ENCODE measurements around the gene MTA3.
"Not testable (repeated sequence)": the region's sequence is repeated elsewhere in the genome, so short reads cannot be mapped to it uniquely, and the experiment has no call there.

Gene MTA3

DNA sequence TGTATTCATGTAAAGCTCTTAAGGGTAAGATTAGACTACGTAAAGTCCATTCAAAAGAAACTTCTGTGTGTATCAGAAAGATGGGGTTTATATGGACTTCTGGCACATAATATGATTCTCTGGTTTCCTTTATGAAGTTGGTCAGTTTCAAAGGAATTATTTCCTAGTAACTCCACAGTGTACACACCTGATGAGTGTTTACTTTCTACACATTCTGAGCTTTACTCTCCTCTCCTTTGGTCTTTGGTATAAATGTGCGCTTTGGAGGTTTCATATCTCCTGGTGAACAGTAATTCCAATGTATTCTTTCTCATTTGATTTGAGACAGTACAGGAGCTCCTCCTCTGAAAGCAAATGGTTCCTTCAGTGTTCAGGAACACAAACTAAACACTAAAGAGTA, 107.4 kb downstream of the MTA3 start:
- DNase-seq: no peak

DNA sequence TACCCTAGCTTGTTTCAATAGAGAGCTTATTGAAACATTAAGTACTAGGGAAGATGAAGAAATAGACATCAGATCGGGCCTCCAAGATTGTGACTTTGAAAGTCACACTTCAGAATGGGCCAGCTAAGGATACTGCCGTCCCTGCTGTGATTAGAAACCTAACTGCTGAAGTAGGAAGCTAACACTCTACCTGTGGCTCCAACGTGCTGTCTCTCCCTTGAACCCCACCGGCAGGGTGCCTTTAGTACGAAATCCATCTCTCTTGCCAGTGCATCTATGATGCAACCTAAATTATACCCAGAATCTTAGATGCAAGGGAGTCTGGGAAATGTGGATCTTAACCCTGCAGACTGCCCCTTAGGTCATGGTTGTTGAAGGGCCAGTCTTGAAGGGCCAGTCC, 116.9 kb downstream of the MTA3 start:
- DNase-seq: no peak

DNA sequence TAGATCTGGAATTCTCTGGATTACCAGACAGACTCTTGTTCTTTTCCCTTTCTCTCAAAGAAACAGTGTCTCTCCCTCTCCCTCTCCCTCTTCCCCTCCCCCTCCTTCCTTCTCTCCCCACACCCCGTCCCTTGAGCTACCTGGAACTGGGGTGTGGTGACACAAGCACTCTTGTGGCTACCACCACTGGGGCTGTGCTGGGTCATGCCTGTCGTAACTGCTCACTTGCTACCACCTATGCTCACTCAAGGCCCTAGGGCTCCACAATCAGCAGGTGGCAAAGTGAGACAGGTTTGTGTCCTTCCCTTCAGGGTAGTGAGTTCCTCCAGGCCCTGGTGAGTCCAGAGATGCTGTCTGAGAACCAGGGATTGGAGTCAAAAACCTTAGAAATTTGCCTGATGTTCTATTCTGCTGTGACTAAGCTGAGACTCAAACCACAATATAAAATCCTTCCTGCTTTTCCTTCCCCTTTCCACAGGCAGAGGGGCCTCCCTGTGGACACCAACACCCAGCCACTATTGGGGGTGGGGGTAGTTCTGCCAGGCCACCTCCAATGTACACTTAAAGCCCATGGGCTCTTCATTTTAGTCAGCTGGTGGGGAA, 124.7 kb downstream of the MTA3 start:
- DNase-seq: no peak

DNA sequence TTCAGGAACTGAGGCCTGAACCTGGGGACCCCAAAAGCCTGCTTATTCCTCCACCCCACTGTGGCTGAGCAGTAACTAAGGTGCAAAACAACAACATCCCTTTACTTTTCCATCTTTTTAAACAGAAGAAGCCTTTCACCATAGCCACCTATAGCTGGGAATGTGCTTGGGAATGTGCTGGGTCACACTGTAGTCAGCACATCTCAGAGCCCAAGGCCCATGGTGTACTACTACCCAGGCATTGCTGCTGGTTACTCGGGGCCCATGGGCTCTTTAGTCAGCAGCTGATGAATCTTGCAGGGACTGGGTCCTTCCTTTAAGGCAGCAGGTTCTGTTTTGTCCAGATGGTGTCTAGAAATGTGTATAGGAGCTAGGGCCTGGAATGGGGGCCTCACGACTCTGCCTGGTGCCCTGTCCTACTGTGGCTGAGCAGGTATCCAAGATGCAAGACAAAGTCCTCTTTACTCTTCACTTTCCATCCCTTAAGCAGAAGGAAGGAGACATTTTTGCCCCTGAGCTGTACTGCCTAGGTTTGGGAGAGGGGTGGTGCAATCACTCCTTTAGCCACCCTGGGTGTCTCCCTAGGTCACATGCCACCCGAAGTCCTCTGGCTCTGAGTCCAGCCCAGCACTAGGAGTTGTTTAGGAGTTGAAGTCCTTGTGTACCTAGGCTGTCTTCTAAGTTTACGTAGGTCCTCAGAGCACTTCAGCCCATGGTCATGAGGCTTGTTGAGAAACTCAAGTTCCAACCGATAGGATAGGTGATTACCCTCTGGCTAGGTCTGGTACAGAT, 125.5 kb downstream of the MTA3 start:
- no peak for DNase-seq

DNA sequence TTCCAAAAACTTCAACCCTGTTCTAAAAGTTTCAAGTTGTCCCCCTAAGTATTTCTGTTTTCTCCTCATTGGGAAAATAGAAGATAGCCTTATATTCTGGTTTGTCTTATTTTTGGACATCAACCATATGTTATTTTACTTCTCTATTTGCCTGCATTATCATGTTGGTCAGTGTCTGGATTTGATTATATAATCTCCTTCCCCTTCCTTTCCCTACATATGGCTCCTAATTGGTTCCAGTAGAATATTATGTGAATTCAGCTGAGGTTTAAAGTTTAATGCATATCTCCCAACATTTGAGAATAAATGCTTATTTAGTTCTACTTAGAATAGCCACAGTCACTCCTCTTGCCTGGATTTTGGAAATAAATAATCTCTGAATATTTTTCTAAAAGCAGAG, 128.6 kb downstream of the MTA3 start:
- DNase-seq: no peak

DNA sequence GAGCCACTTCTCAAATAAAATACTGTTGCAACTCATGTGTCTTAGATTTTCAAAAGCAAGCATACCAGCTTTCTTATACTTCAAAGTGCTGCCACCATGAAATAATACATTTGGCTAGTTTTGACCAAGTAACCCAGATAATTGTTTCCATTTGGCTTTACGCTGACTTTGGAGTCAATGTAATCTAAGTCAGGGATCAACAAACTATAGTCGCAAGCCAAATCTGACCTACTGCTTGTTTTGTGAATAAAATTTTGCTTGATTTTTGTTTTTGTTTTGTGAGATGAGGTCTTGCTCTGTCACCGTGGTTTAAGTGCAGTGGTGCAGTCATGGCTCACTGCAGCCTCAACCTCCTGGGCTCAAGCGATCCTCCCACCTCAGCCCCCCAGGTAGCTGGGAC, 130.5 kb downstream of the MTA3 start:
- DNase-seq: no peak

DNA sequence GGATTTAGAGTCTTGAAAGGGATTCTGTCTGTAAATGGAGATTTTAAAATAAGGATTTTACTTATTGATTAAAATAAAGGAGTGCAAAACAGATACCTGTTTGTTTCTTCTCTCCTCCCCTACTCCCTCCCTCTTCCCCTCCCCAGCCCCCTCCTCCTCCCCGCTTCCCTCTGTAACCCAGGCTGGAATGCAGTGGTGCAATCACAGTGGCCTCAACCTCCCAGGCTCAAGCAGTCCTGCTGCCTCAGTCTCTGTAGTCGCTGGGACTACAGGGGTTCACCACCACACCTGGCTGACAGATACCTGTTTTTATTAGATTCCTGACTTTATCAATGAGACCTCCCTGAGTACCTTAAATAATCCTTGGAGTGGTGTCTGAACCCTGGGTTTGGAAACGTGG, 138.4 kb downstream of the MTA3 start:
- DNase-seq: no peak

DNA sequence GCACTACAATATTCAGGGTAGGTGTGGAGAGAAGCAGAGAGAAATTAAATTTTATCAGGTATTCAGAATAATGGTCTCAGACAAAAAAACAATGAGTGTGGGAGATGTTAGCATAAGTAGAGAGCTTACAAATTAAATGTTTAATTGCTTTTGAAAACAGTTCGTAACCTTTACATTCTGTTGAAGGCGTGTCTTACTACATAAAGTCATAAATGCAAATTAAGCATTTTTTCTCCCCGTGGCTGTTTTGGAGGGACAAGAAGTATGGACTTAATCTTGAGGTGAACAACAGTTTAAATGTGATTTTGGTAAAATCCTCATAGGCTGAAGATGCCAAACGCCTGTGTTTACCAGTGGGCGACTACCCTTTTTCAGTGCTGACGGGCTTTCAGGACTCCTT, 139.7 kb downstream of the MTA3 start:
- no peak for DNase-seq

DNA sequence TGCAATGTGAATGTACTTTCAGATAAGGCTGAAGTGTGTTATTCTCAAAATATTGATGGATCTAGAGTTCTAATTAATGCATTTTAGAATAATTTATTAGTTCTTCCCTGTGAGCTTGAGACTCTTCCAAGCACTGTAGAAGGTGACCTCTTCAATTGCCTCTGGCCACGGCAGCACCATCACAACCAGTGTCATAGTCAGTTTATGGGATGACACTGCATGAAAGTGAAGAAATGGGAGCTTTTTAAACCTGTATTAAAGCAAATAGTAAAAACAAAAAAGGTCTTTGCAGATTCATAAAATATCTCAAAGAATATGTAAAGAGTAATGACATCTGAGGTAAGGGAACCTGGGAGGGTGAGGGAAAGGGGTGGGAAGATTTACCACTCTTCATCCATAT, 143.5 kb downstream of the MTA3 start:
- DNase-seq: no peak

DNA sequence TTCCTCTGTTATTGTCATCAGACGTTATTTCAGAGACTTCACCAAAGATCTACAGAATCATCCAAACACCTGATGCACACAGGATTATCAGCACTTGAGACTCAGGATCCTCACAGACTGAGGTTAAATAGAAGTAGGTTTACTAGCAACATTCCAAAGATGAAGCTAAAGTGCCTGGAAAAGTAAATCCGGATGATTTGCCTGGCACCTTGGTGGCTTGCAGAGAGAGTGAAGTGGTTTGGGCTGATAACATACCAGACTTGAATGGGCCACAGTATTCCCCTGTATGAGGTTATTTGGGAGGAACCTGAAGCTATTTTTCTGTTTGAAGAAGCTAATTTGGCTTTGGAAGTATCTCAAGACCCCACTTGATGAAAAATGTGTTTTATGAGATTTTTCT, 144.5 kb downstream of the MTA3 start:
- no peak for DNase-seq

DNA sequence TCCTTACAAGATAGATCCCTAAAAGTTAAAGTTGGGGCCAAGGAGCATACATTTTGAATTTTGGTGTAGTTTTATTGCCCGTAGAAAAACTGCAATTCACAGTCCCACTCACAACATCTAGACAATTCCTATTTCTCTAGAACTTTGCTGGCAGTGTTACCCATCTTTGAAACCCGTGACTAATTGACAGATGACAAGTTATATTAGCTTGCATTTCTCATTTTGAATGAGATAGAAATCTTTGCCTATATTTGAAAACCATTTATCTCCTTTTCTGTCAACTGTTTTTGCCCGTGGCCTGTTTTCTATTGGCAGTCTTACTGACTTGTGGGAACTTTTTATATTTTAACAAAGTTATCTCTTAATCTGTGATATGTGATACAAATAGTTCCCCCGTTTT, 145.5 kb downstream of the MTA3 start:
- no peak for DNase-seq

DNA sequence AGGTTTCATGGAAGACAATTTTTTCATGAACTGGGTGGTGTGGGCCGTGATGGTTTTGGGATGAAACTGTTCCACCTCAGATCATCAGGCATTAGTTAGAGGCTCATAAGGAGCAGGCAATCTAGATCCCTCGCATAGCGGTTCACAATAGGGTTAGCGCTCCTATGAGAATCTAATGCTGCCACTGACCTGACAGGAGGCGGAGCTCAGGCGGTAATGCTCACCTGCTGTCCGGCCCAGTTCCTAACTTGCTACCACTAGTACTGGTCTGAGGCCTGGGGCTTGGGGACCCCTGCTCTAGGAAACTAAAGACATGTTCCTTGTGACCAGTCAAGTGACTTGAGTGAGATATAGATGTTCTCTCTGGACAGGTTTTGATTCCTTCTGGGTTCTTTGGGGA, 146.3 kb downstream of the MTA3 start:
- DNase-seq: no peak

DNA sequence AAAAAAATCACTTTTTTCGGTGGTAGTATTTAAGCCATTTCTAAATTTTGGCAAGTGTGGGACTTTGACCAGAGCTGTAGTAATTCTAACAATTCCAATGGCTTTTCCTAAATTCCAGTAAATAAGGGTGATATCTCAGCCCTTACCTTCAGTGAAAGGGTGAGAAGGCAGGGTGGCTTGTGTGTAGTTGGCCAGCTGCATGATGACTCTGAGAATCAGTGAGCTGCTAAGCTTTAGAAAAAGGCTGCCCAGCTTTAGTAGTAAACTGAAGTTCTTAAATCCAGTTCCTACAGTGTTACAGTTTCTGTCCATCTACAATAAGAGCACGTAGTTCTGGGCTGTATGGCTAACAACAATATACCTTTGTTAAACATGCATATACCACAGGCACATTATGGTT, 153.5 kb downstream of the MTA3 start:
- DNase-seq: no peak

DNA sequence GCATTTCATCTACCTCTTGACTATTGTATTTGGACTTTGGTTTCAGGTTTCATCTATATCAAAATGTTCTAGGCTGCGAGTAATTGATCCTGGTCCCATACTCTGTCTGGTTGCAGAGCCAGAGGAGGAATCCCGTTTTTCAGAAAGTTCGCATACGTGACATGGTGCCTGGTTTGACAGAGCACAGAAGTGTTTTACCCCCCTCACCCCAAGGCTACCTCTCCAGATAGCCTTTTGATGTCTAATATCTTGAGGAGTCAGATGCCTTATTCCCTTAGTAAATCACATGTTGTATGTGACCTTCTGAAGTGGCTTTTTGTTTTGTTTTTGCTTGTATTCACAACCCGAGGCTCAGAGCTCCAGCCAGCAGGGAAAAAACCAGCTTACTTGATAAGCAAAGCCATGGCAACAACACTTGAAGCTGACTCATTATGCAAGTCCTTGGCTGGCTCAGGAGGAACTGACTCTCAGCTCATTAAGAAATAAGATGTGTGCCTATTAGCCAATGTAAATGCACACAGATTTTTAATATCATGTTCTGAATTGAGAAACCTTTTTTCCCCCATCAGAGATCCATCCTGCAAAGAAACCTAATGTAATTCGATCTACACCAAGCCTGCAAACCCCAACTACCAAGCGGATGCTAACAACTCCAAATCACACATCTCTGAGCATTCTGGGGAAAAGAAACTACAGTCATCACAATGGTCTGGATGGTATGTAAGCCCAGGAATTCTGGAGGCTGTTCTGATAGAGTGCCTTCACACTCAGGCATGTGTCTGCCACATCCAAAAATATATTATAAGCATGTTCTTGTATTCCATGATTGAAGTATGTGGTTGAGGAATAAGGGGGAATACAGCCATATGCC, 154.1 kb downstream of the MTA3 start:
- DNase-seq: peak; percentile 57

DNA sequence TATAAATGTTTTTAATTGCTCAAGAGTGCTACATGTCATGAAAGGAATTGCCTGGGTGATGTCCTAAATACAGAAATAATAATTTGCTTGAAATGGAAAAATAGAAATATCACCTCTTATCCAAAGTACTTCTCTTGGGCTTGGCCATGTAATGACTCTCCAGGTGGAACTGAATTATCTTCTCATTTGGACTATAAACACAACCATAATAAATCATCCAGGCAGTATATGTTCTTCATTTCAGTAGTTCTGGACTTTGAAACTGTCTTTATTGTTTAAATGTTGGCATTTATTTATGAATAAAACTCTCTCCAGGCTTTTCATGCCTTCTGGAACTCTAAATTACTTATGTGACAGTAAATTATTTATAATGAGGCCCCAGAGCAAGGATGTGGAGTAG, 155.0 kb downstream of the MTA3 start:
- DNase-seq: no peak

DNA sequence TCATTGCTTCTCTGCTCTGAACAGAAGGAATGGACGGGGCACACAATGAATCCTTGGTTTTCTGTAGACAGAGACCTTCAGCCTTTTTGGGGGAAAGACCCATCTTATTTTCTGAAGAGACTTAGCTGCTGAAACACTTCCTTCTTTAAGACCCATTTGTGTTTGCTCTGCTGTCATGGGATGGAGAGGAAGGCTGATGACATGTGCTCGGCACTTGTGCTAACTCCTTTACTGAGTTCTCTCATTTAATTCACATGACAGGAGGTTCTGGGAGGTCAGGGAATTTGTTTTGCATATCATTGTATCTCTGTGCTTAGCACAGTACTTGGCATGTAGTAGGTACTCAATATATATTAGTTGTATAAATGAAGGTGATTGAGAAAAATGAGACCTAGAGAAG, 156.5 kb downstream of the MTA3 start:
- DNase-seq: no peak

DNA sequence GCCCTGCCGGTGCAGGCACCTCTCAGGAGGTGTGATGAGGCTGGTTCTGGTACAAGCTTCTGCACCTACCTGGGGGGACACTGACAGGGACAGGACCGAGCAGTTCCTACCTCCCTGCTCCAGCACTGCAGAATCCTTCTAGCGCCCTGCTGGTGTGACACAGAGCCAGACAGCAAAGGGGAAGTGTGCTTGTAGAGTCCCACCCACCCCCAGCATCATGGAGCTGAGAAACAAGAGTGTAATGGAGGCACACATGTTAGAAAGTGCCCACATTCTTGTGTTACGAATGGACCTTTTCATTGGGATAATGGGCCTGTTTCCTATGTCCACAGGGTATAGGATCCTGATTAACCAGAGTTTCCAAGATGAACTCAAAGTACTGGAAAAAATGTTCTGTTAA, 157.2 kb downstream of the MTA3 start:
- no peak for DNase-seq

DNA sequence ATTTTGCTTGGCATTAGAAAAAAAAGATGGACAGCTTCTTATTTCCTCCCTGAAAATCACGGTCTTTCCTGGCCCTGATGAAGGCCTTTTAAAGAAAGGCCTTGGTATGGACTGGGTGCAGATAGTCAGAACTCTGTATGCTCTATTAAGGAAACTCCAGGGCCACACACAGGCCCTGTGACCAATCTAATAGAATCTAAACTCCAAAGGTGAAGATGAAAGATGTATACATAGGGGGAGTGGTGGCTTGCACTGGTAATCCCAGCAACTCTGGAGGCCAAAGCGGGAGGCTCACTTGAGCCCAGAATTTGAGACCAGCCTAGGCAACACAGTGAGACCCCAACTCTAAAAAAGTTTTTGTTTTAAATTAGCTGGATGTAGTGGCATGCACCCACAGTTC, 158.2 kb downstream of the MTA3 start:
- no peak for DNase-seq

DNA sequence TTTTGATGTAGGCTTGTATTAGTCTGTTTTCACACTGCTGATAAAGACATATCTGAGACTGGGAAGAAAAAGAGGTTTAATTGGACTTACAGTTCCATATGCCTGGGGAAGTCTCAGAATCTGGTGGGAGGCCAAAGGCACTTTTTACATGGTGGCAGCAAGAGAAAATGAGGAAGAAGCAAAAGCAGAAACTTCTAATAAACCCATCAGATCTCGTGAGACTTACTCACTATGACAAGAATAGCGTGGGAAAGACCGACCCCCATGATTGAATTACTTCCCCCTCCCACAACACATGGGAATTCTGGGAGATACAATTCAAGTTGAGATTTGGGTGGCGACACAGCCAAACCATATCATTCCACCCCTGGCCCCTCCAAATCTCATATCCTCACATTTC, 162.9 kb downstream of the MTA3 start:
- not testable (repeated sequence) for DNase-seq

DNA sequence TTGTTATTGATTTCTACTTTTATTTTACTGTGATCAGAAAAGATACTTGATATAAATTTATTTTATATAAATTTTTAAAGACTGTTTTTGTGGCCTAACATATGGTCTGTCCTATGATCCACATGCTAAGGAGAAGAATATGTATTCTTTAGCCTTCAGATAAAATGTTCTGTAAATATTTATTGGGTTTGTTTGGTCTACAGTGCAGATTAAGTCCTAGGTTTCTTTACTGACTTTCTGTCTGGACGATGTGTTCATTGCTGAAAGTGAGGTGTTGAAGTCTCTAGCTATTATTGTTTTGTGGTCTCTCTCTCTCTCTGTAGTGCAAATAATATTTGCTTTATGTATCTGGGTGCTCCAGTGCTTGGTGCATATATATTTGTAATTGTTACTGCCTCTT, 165.4 kb downstream of the MTA3 start:
- no peak for DNase-seq

DNA sequence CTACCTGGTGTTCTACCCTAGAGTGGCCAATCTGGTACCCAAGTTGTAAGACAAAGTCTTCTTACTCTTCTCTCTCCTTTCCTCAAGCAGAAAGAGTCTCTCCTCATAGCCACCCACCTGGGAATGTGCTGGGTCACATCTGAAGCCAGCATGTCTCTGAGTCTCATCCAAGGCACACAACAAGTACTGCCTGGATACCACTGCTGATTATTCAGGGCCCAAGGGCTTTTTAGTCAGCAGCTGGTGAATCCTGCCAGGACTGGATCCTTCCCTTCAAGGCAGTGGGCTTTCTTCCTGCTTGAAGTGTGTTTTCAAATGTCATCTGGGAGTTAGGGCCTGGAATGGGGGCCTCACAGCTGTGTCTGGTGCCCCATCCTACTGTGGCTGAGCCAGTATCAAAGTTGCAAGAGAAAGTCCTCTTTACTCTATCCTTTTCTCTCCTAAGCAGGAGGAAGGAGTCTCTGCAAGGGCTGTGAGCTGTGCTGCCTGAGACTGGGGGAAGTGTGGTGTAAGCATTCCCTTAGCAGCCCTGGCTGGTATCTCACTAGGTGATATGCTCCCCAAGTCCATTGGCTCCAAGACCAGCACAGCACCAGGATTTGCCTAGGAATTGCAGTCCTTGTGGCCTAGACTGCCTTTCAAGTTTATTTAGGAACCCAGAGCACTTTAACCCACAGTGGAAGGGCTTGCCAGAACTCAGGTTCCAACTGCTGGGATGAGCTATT, 168.3 kb downstream of the MTA3 start:
- no peak for DNase-seq

DNA sequence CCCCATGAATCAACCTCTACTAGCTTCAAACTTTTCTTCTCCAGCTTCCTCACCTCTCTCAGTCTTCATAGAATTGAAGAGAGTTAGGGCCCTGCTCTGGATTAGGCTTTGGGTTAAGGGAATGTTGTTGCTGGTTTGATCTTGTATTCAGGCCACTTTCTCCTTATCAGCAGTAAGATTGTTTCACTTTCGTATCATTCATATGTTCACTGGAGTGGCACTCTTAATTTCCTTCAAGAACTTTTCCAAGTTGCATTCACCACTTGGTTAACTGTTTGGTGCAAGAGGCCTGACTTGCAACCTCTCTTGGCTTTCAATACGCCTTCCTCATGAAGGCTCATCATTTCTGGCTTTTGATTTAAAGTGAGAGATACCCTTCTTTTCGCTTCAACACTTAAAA, 172.7 kb downstream of the MTA3 start:
- no peak for DNase-seq

All from NCI-H2029 (cell line).